Hypothalamus (tissue), 51 donors: ENCODE measurements around the gene MED19.

Source experiments
- DNase-seq, 51 donors: peaks; one replicate each; lab custom pipeline; 2025; lab: John Stamatoyannopoulos, UW

Gene MED19

GRCh38 chr11:57656885-57657193, 55.2 kb downstream of the MED19 start:
- no peak for DNase-seq
